Activated CD4-positive, alpha-beta T cell treated with anti-CD3 and anti-CD28 coated beads, Interleukin-2, amount 10 ng/mL, durations not matched to agents 7 days and 5 days (primary cell): ENCODE results near the gene ZNF605. TPM values are rescaled to one million over a fixed set of nuclear protein-coding genes. Genes with fewer than 3 reads are reported as not detected.

ENCODE experiments used
- CTCF ChIA-PET: fragments of 350-600 bp; sonication (Branson Sonifier 250); formaldehyde crosslinking; loops from one replicate; lab custom pipeline; 2021; ENCODE audit warnings: antibody characterized with exemption; lab: Charles Lee
- POLR2A ChIA-PET: fragments of 350-600 bp; sonication (Branson Sonifier 250); formaldehyde crosslinking; loops from one replicate; lab custom pipeline; 2021; ENCODE audit warnings: antibody characterized with exemption; lab: Charles Lee
- DNase-seq: peaks from one replicate; pipeline ENCODE4 v3.0.0-alpha.2; 2020
- H3K27ac Mint-ChIP-seq: one replicate; pipeline ENCODE4 v1.8.0; 2021; ENCODE audit warnings: mild to moderate bottlenecking, moderate library complexity, mixed read lengths
- H3K27me3 Mint-ChIP-seq: one replicate; pipeline ENCODE4 v1.8.0; 2021; ENCODE audit warnings: mixed read lengths
- H3K36me3 Mint-ChIP-seq: one replicate; pipeline ENCODE4 v1.8.0; 2021; ENCODE audit warnings: low read depth, mixed read lengths
- H3K4me1 Mint-ChIP-seq: one replicate; pipeline ENCODE4 v1.8.0; 2021; ENCODE audit warnings: mixed read lengths
- H3K4me3 Mint-ChIP-seq: one replicate; pipeline ENCODE4 v1.8.0; 2021; ENCODE audit warnings: mild to moderate bottlenecking, moderate library complexity, mixed read lengths
- H3K9me3 Mint-ChIP-seq: one replicate; pipeline ENCODE4 v1.8.0; 2021; ENCODE audit warnings: mixed read lengths
- total RNA-seq, 2 experiments: library from RNA; stranded (reverse); gene quantifications; one replicate each; pipeline ENCODE4 v1.2.3, GENCODE V29; 2021

ZNF605 gene
- total RNA-seq, 2 experiments from 2014 or later: 11.5 to 12.4 TPM

GRCh38 chr12:132955094-132956010 is 754 bp downstream of the ZNF605 start:
- H3K9me3 Mint-ChIP-seq: peaks cover 27% of the 10 kb centered on the region
- peak overlapping the region; percentile 90 for H3K27ac Mint-ChIP-seq
- H3K36me3 Mint-ChIP-seq: peaks cover 35% of the 10 kb centered on the region
- peaks cover 23% of the 10 kb centered on the region for H3K4me1 Mint-ChIP-seq
- no peaks in the 10 kb centered on the region for H3K27me3 Mint-ChIP-seq
- ChIA-PET POLR2A (no interaction called here), CTCF (no interaction called here)
- no peak for DNase-seq
- H3K4me3 Mint-ChIP-seq: peak overlapping the region; percentile 90

- H3K4me1 Mint-ChIP-seq: peaks cover 23% of the 10 kb centered on the region
- peaks cover 26% of the 10 kb centered on the region for H3K9me3 Mint-ChIP-seq
- DNase-seq: no peak
- H3K36me3 Mint-ChIP-seq: peaks cover 35% of the 10 kb centered on the region
- ChIA-PET CTCF (no interaction called here), POLR2A (no interaction called here)
- H3K27me3 Mint-ChIP-seq: no peaks in the 10 kb centered on the region
- peak overlapping the region; percentile 90 for H3K27ac Mint-ChIP-seq
- peak overlapping the region; percentile 90 for H3K4me3 Mint-ChIP-seq
These were observed 1.5 kb downstream of the ZNF605 start for GRCh38 chr12:132954471-132955048.

DNA sequence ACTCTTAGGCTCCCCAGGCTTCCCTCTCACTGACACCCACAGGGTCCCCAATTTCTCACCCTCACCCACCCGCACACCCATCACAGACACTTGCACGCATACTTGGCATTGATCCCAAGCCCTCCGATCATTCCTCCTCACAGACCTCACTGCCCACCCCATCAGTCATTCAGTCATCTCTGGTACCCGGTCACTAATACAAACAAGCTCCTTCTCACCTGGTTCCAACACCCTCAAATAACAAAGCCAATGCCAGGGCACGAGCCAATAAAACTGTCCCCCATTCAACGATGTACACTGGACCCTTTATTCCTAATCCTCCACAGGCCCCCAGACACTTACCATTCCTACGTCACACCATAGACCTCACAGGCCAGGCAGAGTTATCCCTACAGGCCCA is 2.3 kb downstream of the ZNF605 start:
- Mint-ChIP-seq H3K4me3 (no peak overlapping the region), H3K27ac (peak overlapping the region; percentile 37), H3K27me3 (no peaks in the 10 kb centered on the region), H3K4me1 (peaks cover 23% of the 10 kb centered on the region), H3K36me3 (peaks cover 39% of the 10 kb centered on the region), H3K9me3 (peaks cover 33% of the 10 kb centered on the region)
- ChIA-PET CTCF (no interaction called here), POLR2A (no interaction called here)
- no peak for DNase-seq

GRCh38 chr12:132953163-132953425 is 3.0 kb downstream of the ZNF605 start:
- no peak for DNase-seq
- CTCF ChIA-PET: no interaction called here
- peaks cover 23% of the 10 kb centered on the region for H3K4me1 Mint-ChIP-seq
- H3K27me3 Mint-ChIP-seq: no peaks in the 10 kb centered on the region
- H3K9me3 Mint-ChIP-seq: peaks cover 39% of the 10 kb centered on the region
- no peak overlapping the region for H3K4me3 Mint-ChIP-seq
- H3K27ac Mint-ChIP-seq: no peak overlapping the region
- POLR2A ChIA-PET: no interaction called here
- peaks cover 44% of the 10 kb centered on the region for H3K36me3 Mint-ChIP-seq

- CTCF ChIA-PET: no interaction called here
- POLR2A ChIA-PET: no interaction called here
- H3K4me1 Mint-ChIP-seq: peaks cover 23% of the 10 kb centered on the region
- no peaks in the 10 kb centered on the region for H3K27me3 Mint-ChIP-seq
- H3K4me3 Mint-ChIP-seq: no peak overlapping the region
- no peak for DNase-seq
- peaks cover 47% of the 10 kb centered on the region for H3K36me3 Mint-ChIP-seq
- peaks cover 42% of the 10 kb centered on the region for H3K9me3 Mint-ChIP-seq
- H3K27ac Mint-ChIP-seq: no peak overlapping the region
These were observed 3.5 kb downstream of the ZNF605 start for GRCh38 chr12:132952371-132953162.

DNA sequence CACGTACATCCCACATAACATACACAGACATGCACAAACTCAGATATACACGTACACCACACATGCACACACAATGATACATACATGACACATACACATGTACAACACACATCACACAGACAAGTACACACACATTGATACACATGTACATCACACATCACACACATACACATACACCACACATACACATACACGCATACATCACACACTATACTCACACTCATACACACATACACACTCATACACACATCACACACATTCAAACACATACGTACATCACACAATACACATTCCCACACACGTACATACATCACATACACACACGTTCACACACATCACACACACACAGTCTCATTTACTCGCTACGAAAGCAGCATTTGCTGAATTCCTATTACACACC is 4.5 kb downstream of the ZNF605 start:
- H3K9me3 Mint-ChIP-seq: peaks cover 41% of the 10 kb centered on the region
- POLR2A ChIA-PET: no interaction called here
- no peaks in the 10 kb centered on the region for H3K27me3 Mint-ChIP-seq
- H3K27ac Mint-ChIP-seq: no peak overlapping the region
- peaks cover 45% of the 10 kb centered on the region for H3K36me3 Mint-ChIP-seq
- CTCF ChIA-PET: no interaction called here
- peaks cover 20% of the 10 kb centered on the region for H3K4me1 Mint-ChIP-seq
- no peak for DNase-seq
- no peak overlapping the region for H3K4me3 Mint-ChIP-seq

DNA sequence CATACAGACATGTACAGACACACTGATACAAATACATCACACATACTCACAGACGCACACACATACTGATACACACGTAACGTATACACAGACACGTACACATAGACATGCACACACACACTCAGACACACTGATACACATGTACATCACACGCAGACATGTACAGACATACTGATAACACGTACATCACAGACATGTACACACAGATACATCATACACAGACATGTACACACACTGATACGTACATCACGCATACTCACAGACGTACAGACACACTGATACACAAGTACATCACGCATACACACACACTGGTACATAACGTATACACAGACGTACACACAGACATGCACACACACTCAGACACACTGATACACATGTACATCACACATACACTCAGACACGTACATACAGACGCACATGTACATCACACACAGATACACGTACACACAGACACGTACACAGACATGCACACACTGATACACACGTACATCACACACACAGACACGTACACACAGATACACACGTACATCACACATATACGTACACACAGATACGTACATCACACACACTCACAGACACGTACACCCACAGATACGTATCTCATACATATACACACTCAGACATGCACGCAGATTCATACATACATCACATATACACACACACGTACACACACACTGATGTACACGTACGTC is 5.1 kb downstream of the ZNF605 start:
- ChIA-PET POLR2A (no interaction called here), CTCF (no interaction called here)
- peaks cover 42% of the 10 kb centered on the region for H3K9me3 Mint-ChIP-seq
- no peak overlapping the region for H3K27ac Mint-ChIP-seq
- no peak for DNase-seq
- no peaks in the 10 kb centered on the region for H3K27me3 Mint-ChIP-seq
- peaks cover 17% of the 10 kb centered on the region for H3K4me1 Mint-ChIP-seq
- H3K36me3 Mint-ChIP-seq: peaks cover 46% of the 10 kb centered on the region
- H3K4me3 Mint-ChIP-seq: no peak overlapping the region

- no peak for DNase-seq
- CTCF ChIA-PET: interaction anchor here (0.5 kb wide), 1 partner anchor 66 kb away, joined by 3 read pairs; no protein-coding TSS in a partner anchor
- peaks cover 48% of the 10 kb centered on the region for H3K9me3 Mint-ChIP-seq
- no peaks in the 10 kb centered on the region for H3K27me3 Mint-ChIP-seq
- H3K4me3 Mint-ChIP-seq: no peak overlapping the region
- peaks cover 52% of the 10 kb centered on the region for H3K36me3 Mint-ChIP-seq
- POLR2A ChIA-PET: no interaction called here
- peaks cover 13% of the 10 kb centered on the region for H3K4me1 Mint-ChIP-seq
- H3K27ac Mint-ChIP-seq: no peak overlapping the region
These were observed 5.9 kb downstream of the ZNF605 start for GRCh38 chr12:132949936-132950837.

- no peak overlapping the region for H3K27ac Mint-ChIP-seq
- no peak overlapping the region for H3K4me3 Mint-ChIP-seq
- CTCF ChIA-PET: no interaction called here
- H3K9me3 Mint-ChIP-seq: peaks cover 44% of the 10 kb centered on the region
- POLR2A ChIA-PET: no interaction called here
- H3K4me1 Mint-ChIP-seq: no peaks in the 10 kb centered on the region
- H3K27me3 Mint-ChIP-seq: no peaks in the 10 kb centered on the region
- DNase-seq: no peak
- peaks cover 59% of the 10 kb centered on the region for H3K36me3 Mint-ChIP-seq
These were observed 7.7 kb downstream of the ZNF605 start for GRCh38 chr12:132948146-132949066.

GRCh38 chr12:132946246-132946820 is 9.8 kb downstream of the ZNF605 start:
- H3K27ac Mint-ChIP-seq: no peak overlapping the region
- H3K36me3 Mint-ChIP-seq: peaks cover 70% of the 10 kb centered on the region
- no peak for DNase-seq
- POLR2A ChIA-PET: no interaction called here
- H3K4me3 Mint-ChIP-seq: no peak overlapping the region
- peaks cover 42% of the 10 kb centered on the region for H3K9me3 Mint-ChIP-seq
- no peaks in the 10 kb centered on the region for H3K27me3 Mint-ChIP-seq
- CTCF ChIA-PET: no interaction called here
- H3K4me1 Mint-ChIP-seq: no peaks in the 10 kb centered on the region

DNA sequence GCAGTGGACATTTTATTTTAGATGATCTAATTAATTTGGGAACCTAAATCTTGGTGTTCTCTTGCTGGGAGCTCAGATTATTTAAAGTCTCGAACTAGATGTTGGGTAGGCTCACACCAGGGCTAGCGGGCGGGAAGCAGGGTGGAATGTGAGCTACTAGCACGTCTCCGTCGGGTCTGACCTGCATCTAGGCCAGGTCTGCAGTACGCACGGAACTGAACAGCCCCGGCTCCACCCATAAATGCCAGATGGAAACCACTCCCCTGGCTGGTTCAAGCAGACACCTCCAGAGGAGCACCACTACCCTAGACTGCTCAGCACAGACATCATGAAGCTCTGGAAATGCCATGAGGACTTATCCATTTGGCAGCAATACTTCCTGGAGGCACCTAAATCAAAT is 10.3 kb downstream of the ZNF605 start:
- DNase-seq: no peak
- ChIA-PET CTCF (no interaction called here), POLR2A (no interaction called here)
- H3K4me1 Mint-ChIP-seq: no peaks in the 10 kb centered on the region
- no peak overlapping the region for H3K4me3 Mint-ChIP-seq
- no peaks in the 10 kb centered on the region for H3K27me3 Mint-ChIP-seq
- H3K9me3 Mint-ChIP-seq: peaks cover 47% of the 10 kb centered on the region
- peaks cover 75% of the 10 kb centered on the region for H3K36me3 Mint-ChIP-seq
- no peak overlapping the region for H3K27ac Mint-ChIP-seq
